PFSK-1 (cell line): ENCODE measurements around the gene SDK1.

Experiments used
- FOXP2 ChIP-seq: optimal IDR thresholded peaks from 2 replicates; pipeline ENCODE3; 2011; ENCODE audit warnings: borderline replicate concordance, control low read depth, inconsistent platforms; ENCODE audit not compliant: insufficient read depth; ENCODE audit errors: extremely low read length, extremely low read depth
- POLR2AphosphoS5 ChIP-seq: IDR thresholded peaks from 2 replicates; pipeline ENCODE4 v1.6.1; 2012; ENCODE audit warnings: low read depth, mild to moderate bottlenecking, control low read depth, low read length, moderate library complexity
- REST ChIP-seq, 2 experiments: IDR thresholded peaks; 2 replicates each; pipeline versions ENCODE4 v1.6.1 to v1.8.0; 2011 to 2012; ENCODE audit warnings: low read depth in 2 of 2, low read length in 2 of 2, control low read depth in 1 of 2, inconsistent platforms in 1 of 2, mild to moderate bottlenecking in 1 of 2, moderate library complexity in 1 of 2; ENCODE audit not compliant: insufficient read depth in 1 of 2
- SIN3A ChIP-seq: IDR thresholded peaks from 2 replicates; pipeline ENCODE4 v1.6.1; 2012; ENCODE audit warnings: mild to moderate bottlenecking, low read length, moderate library complexity, borderline replicate concordance; ENCODE audit not compliant: insufficient read depth
- TAF1 ChIP-seq: IDR thresholded peaks from 2 replicates; pipeline ENCODE4 v1.6.1; 2012; ENCODE audit warnings: low read length, control low read depth, borderline replicate concordance; ENCODE audit not compliant: insufficient read depth

The SDK1 gene

DNA sequence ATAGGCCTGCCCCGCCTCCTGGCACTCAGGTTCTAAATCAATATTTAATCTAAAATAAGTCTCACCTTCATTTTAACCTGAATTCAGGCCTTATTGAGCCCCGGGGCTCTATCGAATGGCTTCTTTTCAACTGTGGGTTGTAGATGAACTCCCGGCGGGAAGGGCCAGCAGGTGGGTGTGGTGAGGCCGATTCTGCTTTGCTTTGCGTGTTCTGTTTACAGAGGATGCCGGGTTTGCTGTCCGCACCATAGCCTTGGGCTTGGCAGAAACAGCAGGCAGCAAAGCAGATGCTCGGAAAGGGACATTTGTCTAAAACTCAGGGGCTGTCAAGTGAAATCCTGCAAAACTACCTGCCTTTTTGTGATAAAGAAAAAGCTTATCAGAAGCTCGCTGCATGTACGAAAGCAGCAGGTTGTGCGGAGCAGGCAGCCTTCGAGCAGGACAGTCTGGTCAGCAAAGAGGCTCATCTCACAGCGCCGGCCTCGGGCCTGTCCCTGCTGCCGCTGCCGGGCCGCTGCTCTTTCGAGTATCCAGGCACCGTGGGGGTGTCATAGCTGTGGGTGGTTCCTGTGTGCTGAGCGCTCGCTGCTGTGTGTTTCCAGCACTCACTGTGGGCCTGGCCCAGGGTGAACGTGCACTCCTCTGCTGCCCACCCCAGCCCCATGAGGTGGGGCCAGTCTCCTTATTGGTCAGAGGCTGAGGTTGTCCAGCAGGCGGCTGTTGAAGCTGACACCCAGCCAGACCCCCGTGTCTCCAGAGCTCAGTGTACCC, 946.2 kb downstream of the SDK1 start:
- TF ChIP-seq TAF1, result no peak
- no peak for TF ChIP-seq REST (IDR thresholded peaks at IDR 0.05; ENCODE audit: insufficient read depth in 1 of 2, low read depth in 2 of 2, low read length in 2 of 2)
- no peak for TF ChIP-seq SIN3A
- TF ChIP-seq FOXP2, result no peak
- no peak for TF ChIP-seq POLR2AphosphoS5

- no peak for TF ChIP-seq FOXP2
- TF ChIP-seq SIN3A, result no peak
- TF ChIP-seq REST (IDR thresholded peaks at IDR 0.05; ENCODE audit: insufficient read depth in 1 of 2, low read depth in 2 of 2, low read length in 2 of 2), result no peak
- no peak for TF ChIP-seq POLR2AphosphoS5
- no peak for TF ChIP-seq TAF1
Observed at GRCh38 chr7:4248295-4248694, 947.2 kb downstream of the SDK1 start.

GRCh38 chr7:4249241-4249640, 948.2 kb downstream of the SDK1 start:
- TF ChIP-seq SIN3A (no peak), FOXP2 (no peak), POLR2AphosphoS5 (no peak), TAF1 (no peak), REST (IDR thresholded peaks at IDR 0.05; ENCODE audit: insufficient read depth in 1 of 2, low read depth in 2 of 2, low read length in 2 of 2) (no peak)

GRCh38 chr7:4255336-4255735, 954.3 kb downstream of the SDK1 start:
- TF ChIP-seq SIN3A (no peak), TAF1 (no peak), REST (IDR thresholded peaks at IDR 0.05; ENCODE audit: insufficient read depth in 1 of 2, low read depth in 2 of 2, low read length in 2 of 2) (no peak), POLR2AphosphoS5 (no peak), FOXP2 (no peak)
